ENCODE results near the gene ESR1.
A peak's percentile ranks its signal among the peaks of the same experiment; 100 is the strongest.

The ESR1 gene

DNA sequence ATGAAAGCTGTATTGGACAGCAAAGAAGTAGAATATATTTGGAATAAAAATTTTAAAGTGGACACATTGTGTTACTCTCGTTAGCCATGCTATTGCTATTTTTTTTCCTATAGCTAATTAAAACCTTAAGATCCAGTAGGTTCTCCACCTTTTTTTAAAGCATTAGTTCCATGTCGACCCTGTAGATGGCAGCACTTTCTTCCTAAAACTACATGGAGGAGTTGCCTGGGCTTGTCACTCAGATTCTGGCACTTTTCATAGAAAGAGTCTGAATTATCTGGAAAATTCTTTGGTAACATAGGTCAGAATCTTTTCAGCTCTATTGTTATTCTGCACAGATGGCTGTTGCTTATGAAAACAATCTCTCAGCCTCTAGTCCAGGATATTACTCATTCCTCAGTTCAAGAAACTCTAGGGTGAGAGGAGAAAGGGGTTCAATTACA, 42.0 kb upstream of the ESR1 start:
- DNase-seq (ENCODE audit: low read depth), result peak; percentile 38
- peak; percentile 69 for TF ChIP-seq CTCF (conservative IDR thresholded peaks at IDR 0.05; ENCODE audit: low read depth, low read length)

DNA sequence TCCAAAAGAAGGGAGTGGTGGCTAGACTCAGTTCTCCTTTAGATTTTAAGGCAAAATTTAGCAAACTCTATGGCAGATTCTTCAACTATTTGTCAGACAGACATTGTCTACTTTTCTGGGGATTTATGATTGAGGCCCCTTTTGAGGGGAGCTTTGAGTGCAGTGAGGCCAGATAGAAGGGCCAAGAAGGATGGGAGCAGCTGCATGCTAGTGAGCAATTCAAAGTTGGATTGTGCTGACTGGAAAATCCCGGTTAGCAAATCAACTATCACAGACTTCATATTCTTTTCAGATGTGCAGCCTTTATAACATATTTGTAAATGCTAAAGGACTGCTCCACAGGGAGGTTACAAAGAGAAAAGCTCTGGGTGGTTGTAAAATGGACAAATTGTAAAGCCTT, 35.0 kb upstream of the ESR1 start:
- TF ChIP-seq CTCF (conservative IDR thresholded peaks at IDR 0.05; ENCODE audit: low read depth, low read length), result no peak
- no peak for DNase-seq (ENCODE audit: low read depth)
- no peak overlapping the region for H3K4me3 ChIP-seq (ENCODE audit: low read length)

More for the DNA sequence above, 42.0 kb upstream of the ESR1 start:
- no peak overlapping the region for H3K4me3 ChIP-seq (ENCODE audit: low read length)

DNA sequence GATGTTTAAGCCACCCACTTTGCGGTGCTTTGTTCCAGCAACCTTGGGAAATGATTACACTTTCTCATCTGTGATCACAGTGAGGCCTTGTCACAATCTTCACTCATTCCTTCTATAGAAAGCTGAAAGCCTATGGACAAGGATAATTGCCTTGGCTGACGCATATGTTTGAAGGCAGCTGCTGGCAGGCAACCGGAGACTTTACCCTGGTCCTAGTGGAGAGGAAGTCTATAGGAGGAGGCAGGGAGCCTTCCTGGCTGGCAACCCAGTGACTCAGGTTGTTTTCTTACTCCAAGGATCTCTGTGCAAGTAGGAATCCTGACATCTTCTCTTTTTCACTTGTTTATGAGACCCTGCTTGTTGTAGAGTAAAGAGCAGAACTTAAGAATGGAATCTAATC, 34.1 kb upstream of the ESR1 start:
- TF ChIP-seq CTCF (conservative IDR thresholded peaks at IDR 0.05; ENCODE audit: low read depth, low read length), result no peak
- DNase-seq (ENCODE audit: low read depth), result no peak
- no peak overlapping the region for H3K4me3 ChIP-seq (ENCODE audit: low read length)

- no peak overlapping the region for H3K4me3 ChIP-seq (ENCODE audit: low read length)
- TF ChIP-seq CTCF (conservative IDR thresholded peaks at IDR 0.05; ENCODE audit: low read depth, low read length), result no peak
- DNase-seq (ENCODE audit: low read depth), result no peak
These were observed 24.9 kb upstream of the ESR1 start for GRCh38 chr6:151782560-151782959.

DNA sequence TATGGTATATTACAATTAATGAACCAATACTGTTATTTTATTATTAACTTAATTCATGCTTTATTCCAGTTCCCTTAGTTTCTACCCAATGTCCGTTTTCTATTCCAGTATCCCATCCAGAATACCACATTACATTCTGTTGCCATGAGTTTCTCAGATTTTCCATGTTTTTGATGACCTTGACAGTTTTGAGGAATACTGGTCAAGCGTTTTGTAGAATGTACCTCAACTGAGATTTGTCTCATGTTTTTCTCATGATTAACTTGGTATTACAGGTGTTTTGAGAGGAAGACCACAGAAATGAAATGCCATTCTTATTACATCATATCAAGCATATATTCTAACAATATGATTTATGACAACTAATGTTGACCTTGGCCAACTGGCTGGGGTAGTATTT, 23.8 kb upstream of the ESR1 start:
- DNase-seq (ENCODE audit: low read depth), result no peak
- no peak for TF ChIP-seq CTCF (conservative IDR thresholded peaks at IDR 0.05; ENCODE audit: low read depth, low read length)
- no peak overlapping the region for H3K4me3 ChIP-seq (ENCODE audit: low read length)

GRCh38 chr6:151784441-151785214, 22.9 kb upstream of the ESR1 start:
- DNase-seq (ENCODE audit: low read depth), result no peak
- TF ChIP-seq CTCF (conservative IDR thresholded peaks at IDR 0.05; ENCODE audit: low read depth, low read length), result no peak
- H3K4me3 ChIP-seq (ENCODE audit: low read length), result no peak overlapping the region

DNA sequence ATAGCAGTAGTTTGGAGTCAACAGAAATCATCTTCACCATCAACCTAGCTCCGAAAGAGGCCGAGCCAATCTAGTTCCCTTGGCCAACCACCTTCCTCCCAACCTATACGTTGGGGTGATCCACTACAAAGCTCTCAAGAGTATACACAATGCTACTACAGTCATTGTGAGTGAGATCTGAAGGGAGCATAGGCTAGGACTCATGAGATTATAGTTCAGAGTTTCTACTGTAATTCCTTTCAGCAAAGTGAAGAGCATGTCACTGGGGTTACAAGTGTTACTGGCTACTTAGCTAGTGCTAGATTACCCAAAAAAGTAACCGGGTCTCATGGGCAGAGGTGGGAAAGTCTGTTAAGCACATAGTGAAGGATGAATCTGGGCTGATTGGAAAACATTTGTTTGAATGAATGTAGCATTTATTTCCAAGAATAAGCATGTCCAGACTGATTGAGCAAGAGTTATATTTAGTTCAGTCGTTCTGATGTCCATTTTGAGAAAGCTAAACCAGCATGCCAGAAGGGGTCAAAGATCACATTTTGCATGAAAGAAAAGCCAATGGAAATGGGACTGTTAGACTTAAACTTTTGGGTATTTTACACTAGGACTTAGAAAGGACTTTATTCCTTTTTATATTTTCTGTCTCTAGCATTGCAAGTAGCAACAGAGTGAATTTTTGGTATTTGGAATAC, 10.5 kb upstream of the ESR1 start:
- DNase-seq (ENCODE audit: low read depth), result no peak
- no peak overlapping the region for H3K4me3 ChIP-seq (ENCODE audit: low read length)
- no peak for TF ChIP-seq CTCF (conservative IDR thresholded peaks at IDR 0.05; ENCODE audit: low read depth, low read length)
